Right lobe of liver (tissue), 4 donors: ENCODE results near the gene GPR78.

Source experiments
- CTCF ChIP-seq, 4 donors: fragments of 200-600 bp in 3 of 4; fragments of 450-650 bp in 1 of 4; IDR thresholded peaks; one replicate each; pipeline versions ENCODE4 v1.5.1 to v1.8.0; 2016 to 2022; ENCODE audit warnings: antibody characterized with exemption in 4 of 4, mild to moderate bottlenecking in 2 of 4
- POLR2A ChIP-seq: fragments of 450-650 bp; IDR thresholded peaks from one replicate; pipeline ENCODE4 v1.6.1; 2017; ENCODE audit warnings: antibody characterized with exemption, mild to moderate bottlenecking
- donor health status: DM: no; HTN: no; CAD: no.
- donor health status: DM: no; HTN: no; CAD: no.
- donor health status: DM: no; HTN: yes; CAD: no.

DNA sequence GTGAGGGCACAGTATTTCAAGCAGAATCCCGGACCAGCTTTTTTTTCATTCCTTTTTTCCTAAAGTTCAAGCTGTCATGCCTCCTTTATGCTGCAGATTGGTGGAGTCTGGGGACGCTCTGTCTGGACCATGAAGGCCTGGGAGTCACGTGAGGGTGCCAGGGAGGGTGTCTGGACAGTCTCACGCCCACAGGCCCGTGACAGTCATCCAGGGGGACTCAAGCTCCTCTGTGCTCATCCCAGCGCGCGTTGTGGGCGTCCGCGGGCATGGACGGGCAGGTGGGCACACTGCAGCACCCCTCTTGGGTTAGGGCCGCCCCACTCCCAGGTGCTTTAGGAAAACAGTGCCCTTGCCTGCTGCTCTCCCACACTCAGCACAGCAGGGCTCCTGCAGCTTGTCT lies 17.1 kb downstream of the GPR78 start:
- TF ChIP-seq CTCF (IDR thresholded peaks at IDR 0.05) (no peak), POLR2A (no peak)
